Nephron (organoid): ENCODE results near the gene ZNF516.

Source experiments
- H3K27ac Mint-ChIP-seq, 3 experiments: 2 replicates each; pipeline ENCODE4 v1.8.0; 2020; ENCODE audit warnings: mixed read lengths in 3 of 3, mild to moderate bottlenecking in 2 of 3, moderate library complexity in 1 of 3
- H3K27me3 Mint-ChIP-seq: 2 replicates; pipeline ENCODE4 v1.8.0; 2021; ENCODE audit warnings: low read depth, mild to moderate bottlenecking, moderate library complexity, mixed read lengths
- H3K36me3 Mint-ChIP-seq: 2 replicates; pipeline ENCODE4 v1.8.0; 2020; ENCODE audit warnings: low read depth, mixed read lengths
- H3K4me1 Mint-ChIP-seq: 2 replicates; pipeline ENCODE4 v1.8.0; 2020; ENCODE audit warnings: mixed read lengths
- H3K4me3 Mint-ChIP-seq, 3 experiments: 2 replicates each; pipeline ENCODE4 v1.8.0; 2020; ENCODE audit warnings: mild to moderate bottlenecking in 3 of 3, mixed read lengths in 3 of 3, moderate library complexity in 2 of 3
- H3K9me3 Mint-ChIP-seq: 2 replicates; pipeline ENCODE4 v1.8.0; 2020; ENCODE audit warnings: mixed read lengths
- TF ChIP-seq, protein P1 (sequence below), 3 experiments: fragments of 200-600 bp; sonication (generic); IDR thresholded peaks; one replicate each; pipeline ENCODE4 v1.5.0; 2021; ENCODE audit warnings: antibody characterized with exemption in 3 of 3; ENCODE audit not compliant: unreplicated experiment in 3 of 3

The ZNF516 gene

GRCh38 chr18:76343938-76344569 is 151.0 kb downstream of the ZNF516 start:
- peaks cover 6% of the 10 kb centered on the region for H3K36me3 Mint-ChIP-seq
- H3K27ac Mint-ChIP-seq: no peak overlapping the region
- peaks cover 16% of the 10 kb centered on the region for H3K4me1 Mint-ChIP-seq

GRCh38 chr18:76340410-76340809 is 154.6 kb downstream of the ZNF516 start:
- no peaks in the 10 kb centered on the region for H3K27me3 Mint-ChIP-seq
- no peaks in the 10 kb centered on the region for H3K4me1 Mint-ChIP-seq
- H3K9me3 Mint-ChIP-seq: peaks cover 20% of the 10 kb centered on the region
- H3K4me3 Mint-ChIP-seq: no peak overlapping the region
- TF ChIP-seq, protein P1, sequence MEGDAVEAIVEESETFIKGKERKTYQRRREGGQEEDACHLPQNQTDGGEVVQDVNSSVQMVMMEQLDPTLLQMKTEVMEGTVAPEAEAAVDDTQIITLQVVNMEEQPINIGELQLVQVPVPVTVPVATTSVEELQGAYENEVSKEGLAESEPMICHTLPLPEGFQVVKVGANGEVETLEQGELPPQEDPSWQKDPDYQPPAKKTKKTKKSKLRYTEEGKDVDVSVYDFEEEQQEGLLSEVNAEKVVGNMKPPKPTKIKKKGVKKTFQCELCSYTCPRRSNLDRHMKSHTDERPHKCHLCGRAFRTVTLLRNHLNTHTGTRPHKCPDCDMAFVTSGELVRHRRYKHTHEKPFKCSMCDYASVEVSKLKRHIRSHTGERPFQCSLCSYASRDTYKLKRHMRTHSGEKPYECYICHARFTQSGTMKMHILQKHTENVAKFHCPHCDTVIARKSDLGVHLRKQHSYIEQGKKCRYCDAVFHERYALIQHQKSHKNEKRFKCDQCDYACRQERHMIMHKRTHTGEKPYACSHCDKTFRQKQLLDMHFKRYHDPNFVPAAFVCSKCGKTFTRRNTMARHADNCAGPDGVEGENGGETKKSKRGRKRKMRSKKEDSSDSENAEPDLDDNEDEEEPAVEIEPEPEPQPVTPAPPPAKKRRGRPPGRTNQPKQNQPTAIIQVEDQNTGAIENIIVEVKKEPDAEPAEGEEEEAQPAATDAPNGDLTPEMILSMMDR (IDR thresholded peaks at IDR 0.05; ENCODE audit: unreplicated experiment in 3 of 3): no peak
- H3K36me3 Mint-ChIP-seq: peaks cover 6% of the 10 kb centered on the region
- H3K27ac Mint-ChIP-seq: no peak overlapping the region

More at GRCh38 chr18:76343938-76344569, 151.0 kb downstream of the ZNF516 start:
- H3K9me3 Mint-ChIP-seq: peaks cover 10% of the 10 kb centered on the region
- TF ChIP-seq, protein P1 (IDR thresholded peaks at IDR 0.05; ENCODE audit: unreplicated experiment in 3 of 3): no peak
- H3K4me3 Mint-ChIP-seq: no peak overlapping the region
- peaks cover under 1% of the 10 kb centered on the region for H3K27me3 Mint-ChIP-seq

- Mint-ChIP-seq H3K36me3 (peaks cover 6% of the 10 kb centered on the region), H3K4me3 (no peak overlapping the region), H3K27me3 (peaks cover 3% of the 10 kb centered on the region), H3K9me3 (peaks cover 20% of the 10 kb centered on the region), H3K4me1 (no peaks in the 10 kb centered on the region), H3K27ac (no peak overlapping the region)
- TF ChIP-seq, protein P1 (IDR thresholded peaks at IDR 0.05; ENCODE audit: unreplicated experiment in 3 of 3): no peak
Observed at GRCh38 chr18:76339246-76339620, 155.8 kb downstream of the ZNF516 start.

- Mint-ChIP-seq H3K4me1 (no peaks in the 10 kb centered on the region), H3K36me3 (peaks cover 6% of the 10 kb centered on the region), H3K4me3 (no peak overlapping the region), H3K9me3 (peaks cover 20% of the 10 kb centered on the region), H3K27me3 (peaks cover 3% of the 10 kb centered on the region), H3K27ac (no peak overlapping the region)
- TF ChIP-seq, protein P1 (IDR thresholded peaks at IDR 0.05; ENCODE audit: unreplicated experiment in 3 of 3): no peak
Observed at GRCh38 chr18:76338619-76339245, 156.3 kb downstream of the ZNF516 start.

- Mint-ChIP-seq H3K4me1 (no peaks in the 10 kb centered on the region), H3K4me3 (no peak overlapping the region), H3K36me3 (peaks cover 6% of the 10 kb centered on the region), H3K9me3 (peaks cover 25% of the 10 kb centered on the region), H3K27ac (no peak overlapping the region), H3K27me3 (peaks cover 3% of the 10 kb centered on the region)
- TF ChIP-seq, protein P1 (IDR thresholded peaks at IDR 0.05; ENCODE audit: unreplicated experiment in 3 of 3): no peak
Observed at GRCh38 chr18:76338088-76338487, 157.0 kb downstream of the ZNF516 start.
